HepG2 (cell line): ENCODE results near the gene CMIP. TPM values are rescaled to one million over a fixed set of nuclear protein-coding genes. Genes with fewer than 3 reads are reported as not detected.

ENCODE experiments used
- ARID2 ChIP-seq: sonication (generic); formaldehyde crosslinking; IDR thresholded peaks from 2 replicates; pipeline ENCODE4 v1.8.1; 2022; ENCODE audit warnings: mild to moderate bottlenecking, missing genetic modification reagents, borderline replicate concordance
- BCL6 ChIP-seq: IDR thresholded peaks from 2 replicates; pipeline ENCODE4 v1.6.1; 2016; ENCODE audit warnings: missing genetic modification reagents, missing compliant biosample characterization
- GABPB1 ChIP-seq: IDR thresholded peaks from 2 replicates; pipeline ENCODE4 v1.6.1; 2016; ENCODE audit warnings: mild to moderate bottlenecking, missing genetic modification reagents, moderate library complexity, missing compliant biosample characterization
- GFI1 ChIP-seq: sonication (generic); formaldehyde crosslinking; IDR thresholded peaks from 2 replicates; pipeline ENCODE4 v1.5.0; 2020; ENCODE audit warnings: missing genetic modification reagents, mild to moderate bottlenecking, borderline replicate concordance
- GPN1 ChIP-seq: sonication (generic); formaldehyde crosslinking; IDR thresholded peaks from 2 replicates; pipeline ENCODE4 v1.5.1; 2020; ENCODE audit warnings: missing genetic modification reagents, borderline replicate concordance
- HCFC1 ChIP-seq: fragments of 150-350 bp; IDR thresholded peaks from 2 replicates; pipeline ENCODE4 v1.6.1; 2014; ENCODE audit warnings: low read depth, low read length
- MAFG ChIP-seq: sonication (generic); formaldehyde crosslinking; IDR thresholded peaks from 2 replicates; pipeline ENCODE4 v1.5.1; 2020; ENCODE audit warnings: mild to moderate bottlenecking, missing genetic modification reagents
- NFIB ChIP-seq: sonication (generic); formaldehyde crosslinking; IDR thresholded peaks from 2 replicates; pipeline ENCODE4 v1.9.0; 2021; ENCODE audit warnings: missing genetic modification reagents, mild to moderate bottlenecking, borderline replicate concordance
- NR0B2 ChIP-seq: sonication (generic); formaldehyde crosslinking; IDR thresholded peaks from 2 replicates; pipeline ENCODE4 v1.4.0; 2020; ENCODE audit warnings: mild to moderate bottlenecking, missing genetic modification reagents
- SIX1 ChIP-seq: sonication (generic); formaldehyde crosslinking; IDR thresholded peaks from 2 replicates; pipeline ENCODE4 v1.4.0; 2020; ENCODE audit warnings: missing genetic modification reagents, borderline replicate concordance
- SIX4 ChIP-seq: sonication (generic); formaldehyde crosslinking; IDR thresholded peaks from 2 replicates; pipeline ENCODE4 v1.4.0; 2020; ENCODE audit warnings: missing genetic modification reagents
- SMAD3 ChIP-seq: sonication (generic); formaldehyde crosslinking; IDR thresholded peaks from 2 replicates; pipeline ENCODE4 v1.4.0; 2020; ENCODE audit warnings: missing genetic modification reagents
- SNRNP70 ChIP-seq: fragments of 200-400 bp; formaldehyde crosslinking; IDR thresholded peaks from 2 replicates; pipeline ENCODE4 v1.6.1; 2017; ENCODE audit warnings: mild to moderate bottlenecking, low read depth, low read length, moderate library complexity
- SRF ChIP-seq: IDR thresholded peaks from 2 replicates; pipeline ENCODE4 v1.6.1; 2011; ENCODE audit warnings: mild to moderate bottlenecking, low read depth, low read length, moderate library complexity
- SYNCRIP ChIP-seq: fragments of 200-400 bp; formaldehyde crosslinking; IDR thresholded peaks from 2 replicates; pipeline ENCODE4 v1.6.1; 2018; ENCODE audit warnings: mild to moderate bottlenecking, low read depth, low read length; ENCODE audit not compliant: insufficient read depth
- TOE1 ChIP-seq: sonication (generic); formaldehyde crosslinking; IDR thresholded peaks from 2 replicates; pipeline ENCODE4 v1.4.0; 2020; ENCODE audit warnings: mild to moderate bottlenecking, missing genetic modification reagents
- ZNF24 ChIP-seq: fragments of 450-650 bp; IDR thresholded peaks from 2 replicates; pipeline ENCODE4 v1.6.1; 2017; ENCODE audit warnings: antibody characterized with exemption, mild to moderate bottlenecking
- ZNF253 ChIP-seq: sonication (generic); formaldehyde crosslinking; IDR thresholded peaks from 2 replicates; pipeline ENCODE4 v1.8.0; 2022; ENCODE audit warnings: mild to moderate bottlenecking, missing genetic modification reagents, borderline replicate concordance
- ZNF510 ChIP-seq: sonication (generic); formaldehyde crosslinking; IDR thresholded peaks from 2 replicates; pipeline ENCODE4 v1.4.0; 2020; ENCODE audit warnings: low read depth, mild to moderate bottlenecking, missing genetic modification reagents
- ZNF567 ChIP-seq: sonication (generic); formaldehyde crosslinking; IDR thresholded peaks from 2 replicates; pipeline ENCODE4 v1.8.1; 2023; ENCODE audit warnings: mild to moderate bottlenecking, missing genetic modification reagents, borderline replicate concordance
- polyA plus RNA-seq, 8 experiments: library from polyadenylated mRNA; depleted of rRNA in 3 of 8; stranded (reverse) in 7 of 8; unstranded in 1 of 8; fragments of >200 nt; fragmentation: Illumina TruSeq in 4 of 8; extraction: Trizol in 4 of 8; gene quantifications; 2 replicates each; pipeline versions ENCODE4 v1.2.1 to v1.2.3, GENCODE V29; 2011 to 2016; ENCODE audit warnings: low read depth in 4 of 8, missing spikeins in 1 of 8, mixed read lengths in 1 of 8; ENCODE audit not compliant: insufficient read depth in 1 of 8
- total RNA-seq, 5 experiments: library from RNA; depleted of rRNA; stranded (reverse); fragments of >200 nt; fragmentation: Illumina TruSeq; extraction: Trizol; gene quantifications; 2 replicates each; pipeline ENCODE4 v1.2.3, GENCODE V29; 2016; ENCODE audit warnings: low read depth in 1 of 5
- TF ChIP-seq, protein P1 (sequence below): sonication (generic); formaldehyde crosslinking; IDR thresholded peaks from 2 replicates; pipeline ENCODE4 v1.5.0; 2020; ENCODE audit warnings: missing genetic modification reagents
- TF ChIP-seq, protein P2 (sequence below): sonication (generic); formaldehyde crosslinking; IDR thresholded peaks from 2 replicates; pipeline ENCODE4 v1.4.0; 2020; ENCODE audit warnings: missing genetic modification reagents
- TF ChIP-seq, protein P3 (sequence below): sonication (generic); formaldehyde crosslinking; IDR thresholded peaks from 2 replicates; pipeline ENCODE4 v1.9.0; 2021; ENCODE audit warnings: missing genetic modification reagents, borderline replicate concordance

The CMIP gene
- total and polyA plus RNA-seq, 2 of the 13 experiments (the other 11 are each of a cell fraction or from before 2014, with no cell fraction given) = 10.9 to 18.1 TPM

- TF ChIP-seq MAFG (CRISPR knock-in tag) (no peak), SRF (peak; percentile 75; the same call in 1 of the 2 replicates), ZNF567 (no peak; the same call in 1 of the 2 replicates), SMAD3 (CRISPR knock-in tag) (peak; percentile 82; the same call in 1 of the 2 replicates), ARID2 (CRISPR knock-in tag) (no peak), GFI1 (CRISPR knock-in tag) (0 out of 2 replicates have a peak, but pooled peaks have one; percentile 78), GABPB1 (CRISPR knock-in tag) (peak; percentile 72), NFIB (CRISPR knock-in tag) (no peak), BCL6 (peak; percentile 86), ZNF253 (no peak; the same call in 1 of the 2 replicates), SYNCRIP (no peak), ZNF24 (peak; percentile 20; the same call in 1 of the 2 replicates), GPN1 (CRISPR knock-in tag) (peak; percentile 92; the same call in 1 of the 2 replicates), SNRNP70 (no peak), SIX1 (CRISPR knock-in tag) (peak; percentile 82; the same call in 1 of the 2 replicates), NR0B2 (CRISPR knock-in tag) (0 out of 2 replicates have a peak, but pooled peaks have one; percentile 72), HCFC1 (no peak), SIX4 (CRISPR knock-in tag) (peak; percentile 90), TOE1 (CRISPR knock-in tag) (peak; percentile 77; the same call in 1 of the 2 replicates), ZNF510 (CRISPR knock-in tag) (peak; percentile 44; the same call in 1 of the 2 replicates)
- TF ChIP-seq, protein P1, sequence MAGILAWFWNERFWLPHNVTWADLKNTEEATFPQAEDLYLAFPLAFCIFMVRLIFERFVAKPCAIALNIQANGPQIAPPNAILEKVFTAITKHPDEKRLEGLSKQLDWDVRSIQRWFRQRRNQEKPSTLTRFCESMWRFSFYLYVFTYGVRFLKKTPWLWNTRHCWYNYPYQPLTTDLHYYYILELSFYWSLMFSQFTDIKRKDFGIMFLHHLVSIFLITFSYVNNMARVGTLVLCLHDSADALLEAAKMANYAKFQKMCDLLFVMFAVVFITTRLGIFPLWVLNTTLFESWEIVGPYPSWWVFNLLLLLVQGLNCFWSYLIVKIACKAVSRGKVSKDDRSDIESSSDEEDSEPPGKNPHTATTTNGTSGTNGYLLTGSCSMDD = no peak
- TF ChIP-seq, protein P2, sequence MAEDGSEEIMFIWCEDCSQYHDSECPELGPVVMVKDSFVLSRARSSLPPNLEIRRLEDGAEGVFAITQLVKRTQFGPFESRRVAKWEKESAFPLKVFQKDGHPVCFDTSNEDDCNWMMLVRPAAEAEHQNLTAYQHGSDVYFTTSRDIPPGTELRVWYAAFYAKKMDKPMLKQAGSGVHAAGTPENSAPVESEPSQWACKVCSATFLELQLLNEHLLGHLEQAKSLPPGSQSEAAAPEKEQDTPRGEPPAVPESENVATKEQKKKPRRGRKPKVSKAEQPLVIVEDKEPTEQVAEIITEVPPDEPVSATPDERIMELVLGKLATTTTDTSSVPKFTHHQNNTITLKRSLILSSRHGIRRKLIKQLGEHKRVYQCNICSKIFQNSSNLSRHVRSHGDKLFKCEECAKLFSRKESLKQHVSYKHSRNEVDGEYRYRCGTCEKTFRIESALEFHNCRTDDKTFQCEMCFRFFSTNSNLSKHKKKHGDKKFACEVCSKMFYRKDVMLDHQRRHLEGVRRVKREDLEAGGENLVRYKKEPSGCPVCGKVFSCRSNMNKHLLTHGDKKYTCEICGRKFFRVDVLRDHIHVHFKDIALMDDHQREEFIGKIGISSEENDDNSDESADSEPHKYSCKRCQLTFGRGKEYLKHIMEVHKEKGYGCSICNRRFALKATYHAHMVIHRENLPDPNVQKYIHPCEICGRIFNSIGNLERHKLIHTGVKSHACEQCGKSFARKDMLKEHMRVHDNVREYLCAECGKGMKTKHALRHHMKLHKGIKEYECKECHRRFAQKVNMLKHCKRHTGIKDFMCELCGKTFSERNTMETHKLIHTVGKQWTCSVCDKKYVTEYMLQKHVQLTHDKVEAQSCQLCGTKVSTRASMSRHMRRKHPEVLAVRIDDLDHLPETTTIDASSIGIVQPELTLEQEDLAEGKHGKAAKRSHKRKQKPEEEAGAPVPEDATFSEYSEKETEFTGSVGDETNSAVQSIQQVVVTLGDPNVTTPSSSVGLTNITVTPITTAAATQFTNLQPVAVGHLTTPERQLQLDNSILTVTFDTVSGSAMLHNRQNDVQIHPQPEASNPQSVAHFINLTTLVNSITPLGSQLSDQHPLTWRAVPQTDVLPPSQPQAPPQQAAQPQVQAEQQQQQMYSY (CRISPR knock-in tag) = peak; percentile 40; the same call in 1 of the 2 replicates
- TF ChIP-seq, protein P3, sequence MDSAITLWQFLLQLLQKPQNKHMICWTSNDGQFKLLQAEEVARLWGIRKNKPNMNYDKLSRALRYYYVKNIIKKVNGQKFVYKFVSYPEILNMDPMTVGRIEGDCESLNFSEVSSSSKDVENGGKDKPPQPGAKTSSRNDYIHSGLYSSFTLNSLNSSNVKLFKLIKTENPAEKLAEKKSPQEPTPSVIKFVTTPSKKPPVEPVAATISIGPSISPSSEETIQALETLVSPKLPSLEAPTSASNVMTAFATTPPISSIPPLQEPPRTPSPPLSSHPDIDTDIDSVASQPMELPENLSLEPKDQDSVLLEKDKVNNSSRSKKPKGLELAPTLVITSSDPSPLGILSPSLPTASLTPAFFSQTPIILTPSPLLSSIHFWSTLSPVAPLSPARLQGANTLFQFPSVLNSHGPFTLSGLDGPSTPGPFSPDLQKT (CRISPR knock-in tag) = no peak
Measured at GRCh38 chr16:81448154-81449131, 3.8 kb downstream of the CMIP start (continued).
